T-helper 17 cell (primary cell): ENCODE data around the gene CAPRIN1. TPM values are rescaled to one million over a fixed set of nuclear protein-coding genes. Genes with fewer than 3 reads are reported as not detected.

Experiments used
- ATAC-seq: fragments of 150-1000 bp; cut with Tn5 transposase; 2 replicates; pipeline ENCODE4 v1.10.0; 2021; ENCODE audit warnings: mild to moderate bottlenecking, moderate library complexity
- DNase-seq, 3 donors: peaks; one replicate each; pipeline versions ENCODE4 v3.0.0 to v3.0.0-alpha.2; 2020 to 2021
- H3K9me3 ChIP-seq: one replicate; pipeline ENCODE4 v1.7.0; 2013; ENCODE audit warnings: low read length, mild to moderate bottlenecking; ENCODE audit not compliant: control insufficient read depth, poor library complexity, severe bottlenecking
- H3K27ac Mint-ChIP-seq: one replicate; pipeline ENCODE4 v1.8.0; 2022; ENCODE audit warnings: mild to moderate bottlenecking, moderate library complexity, mixed read lengths
- H3K27me3 Mint-ChIP-seq: one replicate; pipeline ENCODE4 v1.8.0; 2022; ENCODE audit warnings: mixed read lengths
- H3K36me3 Mint-ChIP-seq: one replicate; pipeline ENCODE4 v1.8.0; 2022; ENCODE audit warnings: low read depth, mixed read lengths
- H3K4me1 Mint-ChIP-seq: one replicate; pipeline ENCODE4 v1.8.0; 2022; ENCODE audit warnings: mild to moderate bottlenecking, mixed read lengths
- H3K4me3 Mint-ChIP-seq: one replicate; pipeline ENCODE4 v1.8.0; 2022; ENCODE audit warnings: mild to moderate bottlenecking, moderate library complexity, mixed read lengths
- total RNA-seq, 4 donors: library from RNA in 2 of 4; stranded (reverse) in 2 of 4; gene quantifications; one replicate each; pipeline ENCODE4 v1.2.3 and lab custom pipeline; 2022 to 2026

CAPRIN1 gene
- total RNA-seq, 2 donors from 2014 or later, result 109 to 120 TPM

- H3K9me3 ChIP-seq, result no peaks in the 10 kb centered on the region
- no peaks in the 10 kb centered on the region for H3K4me1 Mint-ChIP-seq
- H3K27ac Mint-ChIP-seq, result no peak overlapping the region
- ATAC-seq (no peak), DNase-seq (no peak)
- H3K27me3 Mint-ChIP-seq, result no peaks in the 10 kb centered on the region
- peaks cover 18% of the 10 kb centered on the region for H3K36me3 Mint-ChIP-seq
- H3K4me3 Mint-ChIP-seq, result no peak overlapping the region
Observed at GRCh38 chr11:34146411-34146810, 94.9 kb downstream of the CAPRIN1 start.

GRCh38 chr11:34146866-34147265 is 95.3 kb downstream of the CAPRIN1 start:
- Mint-ChIP-seq H3K36me3 (peaks cover 15% of the 10 kb centered on the region), H3K27ac (no peak overlapping the region), H3K4me1 (no peaks in the 10 kb centered on the region), H3K4me3 (no peak overlapping the region), H3K27me3 (no peaks in the 10 kb centered on the region)
- no peak for DNase-seq
- ATAC-seq, result no peak
- H3K9me3 ChIP-seq, result no peaks in the 10 kb centered on the region

GRCh38 chr11:34147581-34147980 is 96.0 kb downstream of the CAPRIN1 start:
- H3K4me1 Mint-ChIP-seq, result no peaks in the 10 kb centered on the region
- DNase-seq, result no peak
- H3K36me3 Mint-ChIP-seq, result peaks cover 13% of the 10 kb centered on the region
- H3K4me3 Mint-ChIP-seq, result no peak overlapping the region
- ATAC-seq, result no peak
- H3K27ac Mint-ChIP-seq, result no peak overlapping the region
- no peaks in the 10 kb centered on the region for H3K9me3 ChIP-seq
- H3K27me3 Mint-ChIP-seq, result no peaks in the 10 kb centered on the region

- ATAC-seq, result no peak
- Mint-ChIP-seq H3K27ac (no peak overlapping the region), H3K36me3 (peaks cover 11% of the 10 kb centered on the region), H3K27me3 (no peaks in the 10 kb centered on the region), H3K4me1 (peaks cover 5% of the 10 kb centered on the region), H3K4me3 (no peak overlapping the region)
- H3K9me3 ChIP-seq, result no peaks in the 10 kb centered on the region
- no peak for DNase-seq
Observed at GRCh38 chr11:34148504-34149165, 97.1 kb downstream of the CAPRIN1 start.

- no peaks in the 10 kb centered on the region for H3K9me3 ChIP-seq
- Mint-ChIP-seq H3K36me3 (peaks cover 11% of the 10 kb centered on the region), H3K27me3 (no peaks in the 10 kb centered on the region), H3K4me3 (no peak overlapping the region), H3K27ac (no peak overlapping the region), H3K4me1 (peaks cover 5% of the 10 kb centered on the region)
- ATAC-seq (no peak), DNase-seq (no peak)
Observed at GRCh38 chr11:34149274-34149673, 97.7 kb downstream of the CAPRIN1 start.

- Mint-ChIP-seq H3K36me3 (peaks cover 11% of the 10 kb centered on the region), H3K4me1 (peaks cover 5% of the 10 kb centered on the region), H3K4me3 (no peak overlapping the region), H3K27ac (no peak overlapping the region), H3K27me3 (no peaks in the 10 kb centered on the region)
- H3K9me3 ChIP-seq, result no peaks in the 10 kb centered on the region
- no peak for ATAC-seq
- DNase-seq, result no peak
Observed at GRCh38 chr11:34149786-34150185, 98.3 kb downstream of the CAPRIN1 start.

- DNase-seq, result no peak
- no peaks in the 10 kb centered on the region for H3K9me3 ChIP-seq
- peaks cover 8% of the 10 kb centered on the region for H3K36me3 Mint-ChIP-seq
- ATAC-seq, result no peak
- H3K4me3 Mint-ChIP-seq, result no peak overlapping the region
- H3K27me3 Mint-ChIP-seq, result no peaks in the 10 kb centered on the region
- H3K4me1 Mint-ChIP-seq, result peaks cover 5% of the 10 kb centered on the region
- H3K27ac Mint-ChIP-seq, result no peak overlapping the region
Observed at GRCh38 chr11:34150494-34151151, 99.1 kb downstream of the CAPRIN1 start.

Other genes starting within 250 kb of the CAPRIN1 start
- gene LMO2, start 159.7 kb upstream of the CAPRIN1 start, total RNA-seq, result 1 to 10 TPM; 1.8 to 2.1 TPM
- 10 to 100 TPM; 53.0 to 59.1 TPM for gene NAT10, start 53.9 kb downstream of the CAPRIN1 start, total RNA-seq